COR-L47 (cell line): ENCODE measurements around the gene CLOCK.

Experiments
- DNase-seq: peaks from one replicate; lab custom pipeline; 2025; lab: John Stamatoyannopoulos, UW

The CLOCK gene

DNA sequence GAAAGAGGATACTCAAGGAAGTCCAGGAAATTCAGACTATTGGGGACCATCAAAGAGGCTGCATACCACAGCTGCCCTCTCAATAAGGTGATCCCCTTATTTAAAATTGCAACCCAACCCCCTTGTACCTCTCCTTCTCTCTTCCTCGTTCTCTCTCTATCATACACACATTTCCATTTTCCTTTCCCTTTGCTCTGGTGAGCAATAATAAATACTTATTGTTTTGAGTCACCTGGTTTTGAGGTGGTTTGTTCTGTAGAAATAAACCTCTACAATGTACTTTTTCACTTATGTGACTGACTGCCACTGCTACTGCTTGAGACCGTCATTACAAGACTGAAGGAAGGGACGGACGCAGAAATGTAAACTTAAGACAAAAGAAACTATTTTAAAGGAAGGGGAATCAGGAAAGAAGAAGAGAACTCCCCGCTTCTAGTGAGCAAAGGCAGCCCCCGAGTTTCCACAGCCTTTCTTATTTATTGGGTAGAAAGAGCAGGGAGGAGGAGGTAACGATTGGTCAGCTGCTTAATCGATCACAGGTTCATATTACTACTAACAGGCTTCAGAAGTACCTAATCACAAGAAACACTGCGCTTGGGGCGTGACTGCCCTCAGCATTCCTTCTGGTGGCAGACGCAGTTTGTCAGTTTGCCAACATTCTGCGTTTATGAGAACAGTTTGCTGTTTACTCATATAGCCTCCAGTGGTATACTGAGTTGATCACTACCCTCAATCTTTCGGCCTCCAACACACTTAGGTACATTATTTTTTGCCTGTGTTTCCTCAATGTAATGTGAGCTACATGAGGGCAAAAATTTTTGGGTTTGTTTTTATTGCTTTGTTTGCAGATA is 167.9 kb downstream of the CLOCK start:
- DNase-seq: no peak
